Smooth muscle cell (in vitro differentiated cells): Measurements from ENCODE around the gene KPNB1. TPM values are rescaled to one million over a fixed set of nuclear protein-coding genes. Genes with fewer than 3 reads are reported as not detected.

Experiments used
- DNase-seq: peaks from one replicate; lab custom pipeline; 2025; ENCODE audit not compliant: unreplicated experiment; lab: John Stamatoyannopoulos, UW
- H2AFZ ChIP-seq: fragments of 200-600 bp; sonication (generic); 2 replicates; pipeline ENCODE4 v1.6.0; 2016; ENCODE audit warnings: antibody characterized with exemption, low read depth, mild to moderate bottlenecking
- H3F3A ChIP-seq: fragments of 200-600 bp; sonication (generic); 2 replicates; pipeline ENCODE4 v1.6.0; 2017; ENCODE audit warnings: antibody characterized with exemption, low read depth
- H3K27ac ChIP-seq: fragments of 200-600 bp; sonication (generic); 2 replicates; pipeline ENCODE4 v1.5.1; 2016; ENCODE audit warnings: low read depth, mild to moderate bottlenecking
- H3K27me3 ChIP-seq: fragments of 200-600 bp; sonication (generic); 2 replicates; pipeline ENCODE4 v1.6.1; 2016; ENCODE audit warnings: low read depth, mild to moderate bottlenecking
- H3K36me3 ChIP-seq: fragments of 200-600 bp; sonication (generic); 2 replicates; pipeline ENCODE4 v1.5.1; 2016; ENCODE audit warnings: low read depth
- H3K4me1 ChIP-seq: fragments of 200-600 bp; sonication (generic); 2 replicates; pipeline ENCODE4 v1.5.1; 2016; ENCODE audit warnings: low read depth
- H3K4me2 ChIP-seq: fragments of 200-600 bp; sonication (generic); 2 replicates; pipeline ENCODE4 v1.6.0; 2016; ENCODE audit warnings: mild to moderate bottlenecking
- H3K4me3 ChIP-seq: fragments of 200-600 bp; sonication (generic); 2 replicates; pipeline ENCODE4 v1.5.1; 2016; ENCODE audit warnings: mild to moderate bottlenecking
- H3K79me2 ChIP-seq: fragments of 200-600 bp; sonication (generic); 2 replicates; pipeline ENCODE4 v1.6.0; 2016; ENCODE audit warnings: low read depth, mild to moderate bottlenecking
- H3K9ac ChIP-seq: fragments of 200-600 bp; sonication (generic); 2 replicates; pipeline ENCODE4 v1.6.0; 2016; ENCODE audit warnings: low read depth
- H3K9me3 ChIP-seq: fragments of 200-600 bp; sonication (generic); replicated peaks from 2 replicates; pipeline ENCODE4 v1.5.1; 2016; ENCODE audit warnings: low read depth
- H4K20me1 ChIP-seq: fragments of 200-600 bp; sonication (generic); 2 replicates; pipeline ENCODE4 v1.6.0; 2016; ENCODE audit warnings: low read depth
- WGBS: methylation state at CpG from one replicate; pipeline ENCODE4 v1.1.7; 2016; ENCODE audit warnings: low lambda C conversion rate; 5-methylcytosine and 5-hydroxymethylcytosine counted together
- polyA plus RNA-seq: library from polyadenylated mRNA; unstranded; fragments of >200 nt; fragmentation: Nextera tagmentation; extraction: Ambion mirVana; gene quantifications from 2 replicates; pipeline ENCODE4 v1.2.1, GENCODE V29; 2016
- total RNA-seq: library from RNA; depleted of rRNA; stranded (reverse); fragments of >200 nt; gene quantifications from 2 replicates; pipeline ENCODE4 v1.2.3, GENCODE V29; 2014
- TF ChIP-seq, protein P1 (sequence below): fragments of 200-600 bp; sonication (generic); IDR thresholded peaks from 2 replicates; pipeline ENCODE4 v1.5.1; 2017; ENCODE audit warnings: borderline replicate concordance, mild to moderate bottlenecking, antibody characterized with exemption; ENCODE audit not compliant: insufficient read depth, poor library complexity, severe bottlenecking

Gene KPNB1
- total and polyA plus RNA-seq, 2 experiments from 2014 or later = 78.8 to 242 TPM

DNA sequence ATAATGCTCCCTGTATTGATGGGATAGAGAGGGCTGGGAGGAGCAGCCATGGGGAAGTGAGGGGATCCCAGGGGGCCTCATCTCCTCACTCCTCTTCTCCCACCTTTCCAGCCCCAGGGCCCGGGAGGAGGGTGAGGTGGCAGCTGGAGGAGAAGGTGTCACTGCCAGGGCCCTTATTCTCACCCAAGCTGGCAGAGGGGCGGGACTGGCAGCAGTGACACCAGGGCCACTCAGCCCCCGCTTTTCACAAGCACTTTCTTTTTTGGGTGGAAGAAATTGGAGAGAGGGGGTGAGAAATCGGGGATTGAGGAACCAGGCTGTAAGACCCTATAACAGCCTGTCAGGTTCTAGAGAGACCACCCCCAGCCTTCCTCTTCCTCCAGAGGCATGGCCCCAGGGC, 81.0 kb downstream of the KPNB1 start:
- TF ChIP-seq, protein P1, sequence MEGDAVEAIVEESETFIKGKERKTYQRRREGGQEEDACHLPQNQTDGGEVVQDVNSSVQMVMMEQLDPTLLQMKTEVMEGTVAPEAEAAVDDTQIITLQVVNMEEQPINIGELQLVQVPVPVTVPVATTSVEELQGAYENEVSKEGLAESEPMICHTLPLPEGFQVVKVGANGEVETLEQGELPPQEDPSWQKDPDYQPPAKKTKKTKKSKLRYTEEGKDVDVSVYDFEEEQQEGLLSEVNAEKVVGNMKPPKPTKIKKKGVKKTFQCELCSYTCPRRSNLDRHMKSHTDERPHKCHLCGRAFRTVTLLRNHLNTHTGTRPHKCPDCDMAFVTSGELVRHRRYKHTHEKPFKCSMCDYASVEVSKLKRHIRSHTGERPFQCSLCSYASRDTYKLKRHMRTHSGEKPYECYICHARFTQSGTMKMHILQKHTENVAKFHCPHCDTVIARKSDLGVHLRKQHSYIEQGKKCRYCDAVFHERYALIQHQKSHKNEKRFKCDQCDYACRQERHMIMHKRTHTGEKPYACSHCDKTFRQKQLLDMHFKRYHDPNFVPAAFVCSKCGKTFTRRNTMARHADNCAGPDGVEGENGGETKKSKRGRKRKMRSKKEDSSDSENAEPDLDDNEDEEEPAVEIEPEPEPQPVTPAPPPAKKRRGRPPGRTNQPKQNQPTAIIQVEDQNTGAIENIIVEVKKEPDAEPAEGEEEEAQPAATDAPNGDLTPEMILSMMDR = no peak
- no peak overlapping the region for H3K9ac ChIP-seq
- 83% methylated on average over 4 of the region's 4 CpGs for WGBS
- H3K4me3 ChIP-seq = no peak overlapping the region
- H4K20me1 ChIP-seq = no peaks in the 10 kb centered on the region
- H2AFZ ChIP-seq = no peak overlapping the region
- DNase-seq = no peak
- no peak overlapping the region for H3K27ac ChIP-seq
- no peaks in the 10 kb centered on the region for H3F3A ChIP-seq
- H3K27me3 ChIP-seq = peaks cover 61% of the 10 kb centered on the region
- H3K9me3 ChIP-seq = no peaks in the 10 kb centered on the region
- no peak overlapping the region for H3K4me2 ChIP-seq
- no peaks in the 10 kb centered on the region for H3K79me2 ChIP-seq
- H3K36me3 ChIP-seq = no peaks in the 10 kb centered on the region
- H3K4me1 ChIP-seq = no peaks in the 10 kb centered on the region

DNA sequence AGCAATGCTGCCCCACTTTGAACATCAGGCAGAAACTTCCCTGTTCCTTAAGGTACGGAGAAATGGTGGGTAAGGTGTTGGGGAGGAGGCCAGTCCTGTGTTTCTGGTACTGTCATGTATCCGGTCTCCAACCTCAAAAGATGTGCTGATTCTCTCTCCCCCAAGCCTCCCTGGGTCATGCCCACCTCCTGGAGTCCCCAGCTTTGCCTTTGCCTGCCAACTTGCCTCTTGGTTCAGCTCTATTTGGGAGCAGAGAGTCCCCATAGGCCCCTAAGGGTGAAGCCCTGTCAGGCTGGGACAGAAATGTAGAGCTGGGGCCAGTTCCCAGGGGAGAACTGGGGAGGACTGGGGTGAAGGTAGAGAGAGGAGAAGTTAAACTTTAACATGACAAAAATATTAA, 81.7 kb downstream of the KPNB1 start:
- H3K27me3 ChIP-seq = peaks cover 68% of the 10 kb centered on the region
- 78% methylated on average over 2 of the region's 2 CpGs for WGBS
- no peaks in the 10 kb centered on the region for H3F3A ChIP-seq
- no peak overlapping the region for H3K4me3 ChIP-seq
- no peaks in the 10 kb centered on the region for H3K9me3 ChIP-seq
- H3K79me2 ChIP-seq = no peaks in the 10 kb centered on the region
- no peak overlapping the region for H3K4me2 ChIP-seq
- no peaks in the 10 kb centered on the region for H4K20me1 ChIP-seq
- H3K4me1 ChIP-seq = no peaks in the 10 kb centered on the region
- no peak overlapping the region for H3K27ac ChIP-seq
- no peak for DNase-seq
- TF ChIP-seq, protein P1 = no peak
- no peak overlapping the region for H3K9ac ChIP-seq
- no peak overlapping the region for H2AFZ ChIP-seq
- H3K36me3 ChIP-seq = no peaks in the 10 kb centered on the region

DNA sequence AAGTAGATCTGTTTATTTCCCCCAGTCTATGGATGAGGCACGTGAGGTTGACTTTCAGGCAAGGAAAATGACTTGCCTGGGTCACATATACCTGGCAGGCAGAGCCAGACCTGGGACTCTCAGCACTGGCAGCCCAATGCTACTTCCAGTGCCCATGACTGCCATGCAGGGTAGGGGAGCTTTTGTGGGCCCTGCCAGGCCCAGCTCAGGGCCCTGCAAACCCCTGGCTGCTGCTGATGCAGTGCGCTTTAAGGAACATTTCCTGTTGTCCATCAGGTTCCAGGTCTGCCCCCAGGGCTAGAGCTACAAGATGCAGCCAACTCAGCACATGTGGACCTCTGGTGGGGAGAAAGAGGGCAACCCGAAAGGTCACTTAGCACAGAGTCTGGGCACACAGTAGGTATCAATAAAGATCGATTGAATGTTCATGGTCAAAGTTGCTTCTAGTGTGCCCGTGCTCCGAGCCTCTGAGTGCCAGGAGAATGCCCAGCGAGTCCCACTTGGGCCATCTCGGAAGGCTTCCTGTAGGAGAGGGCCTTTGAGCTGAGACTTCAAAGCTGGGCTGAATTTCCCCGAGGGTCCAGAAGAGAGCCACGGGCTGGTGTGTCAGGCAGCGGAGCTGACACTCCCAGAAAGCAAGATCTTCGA, 82.8 kb downstream of the KPNB1 start:
- 47% methylated on average over 12 of the region's 12 CpGs for WGBS
- Histone ChIP-seq H3K4me2 (peak overlapping the region; percentile 87), H3K79me2 (no peaks in the 10 kb centered on the region)

More for the DNA sequence above, 82.8 kb downstream of the KPNB1 start:
- DNase-seq = no peak
- H3K4me3 ChIP-seq = peak overlapping the region; percentile 45
- no peaks in the 10 kb centered on the region for H3F3A ChIP-seq
- H3K9ac ChIP-seq = no peak overlapping the region
- H2AFZ ChIP-seq = no peak overlapping the region
- H4K20me1 ChIP-seq = no peaks in the 10 kb centered on the region
- no peaks in the 10 kb centered on the region for H3K9me3 ChIP-seq
- H3K4me1 ChIP-seq = no peaks in the 10 kb centered on the region
- H3K36me3 ChIP-seq = no peaks in the 10 kb centered on the region
- H3K27ac ChIP-seq = no peak overlapping the region
- H3K27me3 ChIP-seq = peaks cover 79% of the 10 kb centered on the region
- TF ChIP-seq, protein P1 = no peak
